ENCODE results near the gene ATXN1.

DNA sequence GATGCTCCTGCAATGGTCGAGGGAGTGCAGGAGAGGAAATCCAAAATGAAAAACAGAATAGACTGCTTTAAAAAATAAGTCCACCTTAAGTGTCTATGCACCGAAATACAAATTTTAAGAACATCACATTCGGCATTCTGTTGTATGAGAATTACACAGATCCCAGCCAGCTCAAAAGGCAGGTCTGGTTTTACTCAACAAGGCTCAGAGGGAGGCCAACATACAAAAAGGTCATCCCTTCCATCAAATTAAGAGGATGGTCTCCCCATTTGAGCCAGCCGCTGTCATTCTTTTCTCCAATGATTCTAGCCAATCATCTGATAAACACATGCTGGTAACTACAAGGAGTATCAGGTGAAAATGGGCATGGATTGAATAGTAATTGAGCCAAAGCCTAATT, 7.9 kb downstream of the ATXN1 start:
- TF ChIP-seq POLR2A (IDR thresholded peaks at IDR 0.05; ENCODE audit: low read length) (no peak), GATA1 (IDR thresholded peaks at IDR 0.05; ENCODE audit: low read depth, low read length) (no peak)
